Thoracic aorta (tissue), 2 donors: Measurements from ENCODE around the gene SPINK14. TPM values are rescaled to one million over a fixed set of nuclear protein-coding genes. Genes with fewer than 3 reads are reported as not detected.

Experiments
- ATAC-seq: fragments of 150-250 bp; one replicate; pipeline ENCODE4 v1.8.0; 2017; ENCODE audit warnings: low read depth; ENCODE audit not compliant: insufficient number of reproducible peaks, low FRiP score
- DNase-seq: peaks from one replicate; pipeline ENCODE4 v3.0.0-alpha.2; 2020; ENCODE audit warnings: low spot score
- H3K27ac ChIP-seq, 2 donors: fragments of 200-600 bp; sonication (generic); 1 replicate in 1 of 2; 2 replicates in 1 of 2; pipeline ENCODE4 v1.5.1; 2016; ENCODE audit warnings: mild to moderate bottlenecking in 2 of 2, moderate library complexity in 2 of 2
- H3K27me3 ChIP-seq: fragments of 200-600 bp; sonication (generic); replicated peaks from 2 replicates; pipeline ENCODE4 v1.6.0; 2016; ENCODE audit warnings: mild to moderate bottlenecking; ENCODE audit not compliant: insufficient read depth
- H3K36me3 ChIP-seq: fragments of 200-600 bp; sonication (generic); one replicate; pipeline ENCODE4 v1.5.1; 2016
- H3K4me1 ChIP-seq, 2 donors: fragments of 200-600 bp; sonication (generic); 1 replicate in 1 of 2; 2 replicates in 1 of 2; pipeline versions ENCODE4 v1.5.1 to v1.6.0; 2016; ENCODE audit warnings: low read depth in 2 of 2, mild to moderate bottlenecking in 1 of 2; ENCODE audit not compliant: control insufficient read depth in 1 of 2
- H3K4me3 ChIP-seq: fragments of 200-600 bp; sonication (generic); 2 replicates; pipeline ENCODE4 v1.5.1; 2016; ENCODE audit warnings: mild to moderate bottlenecking
- H3K9me3 ChIP-seq: fragments of 200-600 bp; sonication (generic); 2 replicates; pipeline ENCODE4 v1.5.1; 2016
- total RNA-seq, 2 donors: library from RNA; depleted of rRNA; stranded (reverse); fragments of >200 nt; gene quantifications; one replicate each; pipeline versions ENCODE4 v1.1.0 to v1.2.3, GENCODE V29; 2016
- TF ChIP-seq, protein P1 (sequence below): fragments of 200-600 bp; sonication (generic); IDR thresholded peaks from one replicate; pipeline ENCODE4 v1.5.1; 2019; ENCODE audit warnings: antibody characterized with exemption

Gene SPINK14
- total RNA-seq, 2 donors from 2014 or later, result not detected

DNA sequence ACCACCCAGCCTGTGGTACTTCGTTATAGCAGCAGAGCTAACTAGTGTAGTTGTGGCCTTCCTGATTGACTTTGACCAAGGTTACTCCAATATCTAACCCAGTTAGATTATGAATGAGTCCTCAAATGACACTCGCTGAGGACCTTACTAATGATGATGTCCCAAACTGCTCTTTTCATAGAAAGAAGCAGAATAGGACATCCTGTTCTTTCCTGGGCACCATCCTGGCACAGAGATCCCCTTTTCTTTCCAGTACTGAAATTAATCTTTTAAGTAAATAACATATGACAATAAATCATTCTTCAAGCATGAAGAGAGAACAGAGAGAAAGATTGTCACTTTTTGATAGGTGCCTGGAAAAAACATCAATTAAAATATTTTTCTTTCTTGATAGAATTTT, 26.7 kb upstream of the SPINK14 start:
- Histone ChIP-seq H3K36me3 (no peaks in the 10 kb centered on the region), H3K4me1 (no peaks in the 10 kb centered on the region), H3K27me3 (no peaks in the 10 kb centered on the region), H3K4me3 (no peak overlapping the region), H3K9me3 (no peaks in the 10 kb centered on the region), H3K27ac (no peak overlapping the region)
- DNase-seq (no peak), ATAC-seq (no peak)
- TF ChIP-seq, protein P1, sequence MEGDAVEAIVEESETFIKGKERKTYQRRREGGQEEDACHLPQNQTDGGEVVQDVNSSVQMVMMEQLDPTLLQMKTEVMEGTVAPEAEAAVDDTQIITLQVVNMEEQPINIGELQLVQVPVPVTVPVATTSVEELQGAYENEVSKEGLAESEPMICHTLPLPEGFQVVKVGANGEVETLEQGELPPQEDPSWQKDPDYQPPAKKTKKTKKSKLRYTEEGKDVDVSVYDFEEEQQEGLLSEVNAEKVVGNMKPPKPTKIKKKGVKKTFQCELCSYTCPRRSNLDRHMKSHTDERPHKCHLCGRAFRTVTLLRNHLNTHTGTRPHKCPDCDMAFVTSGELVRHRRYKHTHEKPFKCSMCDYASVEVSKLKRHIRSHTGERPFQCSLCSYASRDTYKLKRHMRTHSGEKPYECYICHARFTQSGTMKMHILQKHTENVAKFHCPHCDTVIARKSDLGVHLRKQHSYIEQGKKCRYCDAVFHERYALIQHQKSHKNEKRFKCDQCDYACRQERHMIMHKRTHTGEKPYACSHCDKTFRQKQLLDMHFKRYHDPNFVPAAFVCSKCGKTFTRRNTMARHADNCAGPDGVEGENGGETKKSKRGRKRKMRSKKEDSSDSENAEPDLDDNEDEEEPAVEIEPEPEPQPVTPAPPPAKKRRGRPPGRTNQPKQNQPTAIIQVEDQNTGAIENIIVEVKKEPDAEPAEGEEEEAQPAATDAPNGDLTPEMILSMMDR, result no peak

DNA sequence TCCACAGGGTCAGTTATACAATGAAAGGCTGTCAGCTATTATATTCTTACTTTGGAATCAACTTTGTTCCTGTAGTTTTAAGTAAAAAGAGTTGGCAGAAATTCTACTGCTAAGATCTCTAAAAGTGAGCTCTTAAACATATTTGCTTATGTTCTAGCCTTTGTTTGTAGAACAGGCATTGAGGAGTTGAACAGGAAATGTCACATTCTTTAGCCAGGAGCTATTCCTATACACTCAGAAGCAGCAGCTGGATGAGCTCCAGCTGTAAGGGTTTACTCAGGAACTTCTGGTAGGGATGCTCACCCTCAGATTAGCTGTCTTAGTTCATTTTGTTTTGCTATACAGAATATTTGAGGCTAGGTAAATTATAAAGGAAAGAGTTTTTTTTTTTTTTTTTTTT, 22.4 kb upstream of the SPINK14 start:
- TF ChIP-seq, protein P1, result no peak
- Histone ChIP-seq H3K4me3 (no peak overlapping the region), H3K36me3 (no peaks in the 10 kb centered on the region), H3K27ac (no peak overlapping the region), H3K27me3 (no peaks in the 10 kb centered on the region), H3K9me3 (no peaks in the 10 kb centered on the region), H3K4me1 (no peaks in the 10 kb centered on the region)
- ATAC-seq (no peak), DNase-seq (no peak)

DNA sequence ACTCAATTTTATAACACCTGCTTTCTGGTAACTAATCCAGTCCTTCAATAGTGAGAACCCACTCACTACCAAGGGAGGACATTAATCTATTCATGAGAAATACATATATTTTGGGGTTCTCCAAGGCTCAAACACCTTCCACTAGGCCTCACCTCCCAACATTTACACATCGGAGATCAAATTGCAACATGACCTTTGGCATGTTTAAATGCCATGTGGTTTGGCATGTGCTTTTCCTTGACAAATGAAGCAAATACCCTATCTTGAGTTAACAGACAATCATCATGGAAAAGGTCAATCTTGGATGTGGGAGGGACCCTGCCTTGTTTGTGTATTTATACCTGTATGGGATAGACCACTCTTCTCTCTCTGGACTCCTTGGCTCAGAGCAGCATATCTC, 21.9 kb upstream of the SPINK14 start:
- DNase-seq, result no peak
- TF ChIP-seq, protein P1, result no peak
- ATAC-seq, result no peak
- no peaks in the 10 kb centered on the region for H3K4me1 ChIP-seq
- H3K27me3 ChIP-seq, result no peaks in the 10 kb centered on the region
- no peak overlapping the region for H3K27ac ChIP-seq
- no peaks in the 10 kb centered on the region for H3K9me3 ChIP-seq
- no peaks in the 10 kb centered on the region for H3K36me3 ChIP-seq
- no peak overlapping the region for H3K4me3 ChIP-seq

DNA sequence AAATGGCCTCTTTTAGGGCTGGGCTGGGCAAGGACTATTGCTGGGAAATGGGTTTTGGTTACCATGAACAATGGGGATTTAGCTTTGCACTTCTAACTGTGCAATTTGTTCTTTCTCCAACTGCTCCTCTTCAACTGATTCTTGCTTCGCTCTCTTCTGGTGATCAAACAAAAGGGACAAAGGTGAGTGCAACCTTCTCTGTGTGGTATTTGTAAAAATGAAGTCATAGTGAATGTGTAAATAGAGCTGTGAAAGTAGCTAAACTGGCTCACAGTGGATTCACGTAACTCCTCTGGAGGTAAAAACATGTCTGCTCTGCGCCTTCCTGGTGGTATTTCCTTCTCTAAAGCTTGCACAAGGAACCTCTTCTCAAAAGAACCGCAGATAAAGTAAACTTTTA, 20.9 kb upstream of the SPINK14 start:
- no peak for ATAC-seq
- H3K27me3 ChIP-seq, result no peaks in the 10 kb centered on the region
- no peak overlapping the region for H3K27ac ChIP-seq
- no peaks in the 10 kb centered on the region for H3K9me3 ChIP-seq
- no peaks in the 10 kb centered on the region for H3K36me3 ChIP-seq
- no peaks in the 10 kb centered on the region for H3K4me1 ChIP-seq
- DNase-seq, result no peak
- TF ChIP-seq, protein P1, result no peak
- H3K4me3 ChIP-seq, result no peak overlapping the region

DNA sequence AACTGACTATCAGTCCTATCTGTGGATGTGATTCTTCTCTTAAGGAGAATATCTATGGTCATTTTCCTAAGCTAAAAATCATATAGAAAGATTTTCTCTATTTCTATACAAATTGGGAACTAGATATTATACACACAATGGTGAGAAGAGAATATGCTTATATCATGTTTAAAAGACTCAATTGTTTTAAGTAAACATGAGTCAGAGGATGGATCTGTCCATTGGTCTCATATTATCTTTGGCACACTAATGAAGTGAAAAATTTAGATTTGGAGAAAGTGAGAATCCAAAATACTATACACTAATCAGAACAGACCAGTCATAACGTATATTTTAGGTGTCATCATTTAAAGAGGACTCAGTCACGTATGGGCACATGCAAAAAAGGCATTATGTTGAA, 16.5 kb upstream of the SPINK14 start:
- Histone ChIP-seq H3K4me3 (no peak overlapping the region), H3K4me1 (no peaks in the 10 kb centered on the region), H3K36me3 (no peaks in the 10 kb centered on the region), H3K27me3 (no peaks in the 10 kb centered on the region), H3K27ac (no peak overlapping the region), H3K9me3 (no peaks in the 10 kb centered on the region)
- DNase-seq (no peak), ATAC-seq (no peak)
- TF ChIP-seq, protein P1, result no peak
